Vagina (tissue), 2 donors: ENCODE data around the gene GALNT11. TPM values are rescaled to one million over a fixed set of nuclear protein-coding genes. Genes with fewer than 3 reads are reported as not detected.
A peak's percentile ranks its signal among the peaks of the same experiment; 100 is the strongest.

Experiments used
- DNase-seq, 2 donors: peaks; one replicate each; pipeline ENCODE4 v3.0.0-alpha.2; 2017; ENCODE audit errors: extremely low spot score in 2 of 2
- H3K27ac ChIP-seq: fragments of 200-600 bp; sonication (generic); one replicate; pipeline ENCODE4 v1.5.1; 2019
- H3K27me3 ChIP-seq: fragments of 200-600 bp; sonication (generic); one replicate; pipeline ENCODE4 v1.5.1; 2019
- H3K36me3 ChIP-seq, 2 donors: fragments of 200-600 bp; sonication (generic); one replicate each; pipeline ENCODE4 v1.5.1; 2017 to 2019
- H3K4me1 ChIP-seq: fragments of 200-600 bp; sonication (generic); one replicate; pipeline ENCODE4 v1.5.1; 2019
- H3K4me3 ChIP-seq, 2 donors: fragments of 200-600 bp; sonication (generic); 1 replicate in 1 of 2; 2 replicates in 1 of 2; pipeline ENCODE4 v1.5.1; 2016 to 2019
- H3K9me3 ChIP-seq: fragments of 200-600 bp; sonication (generic); one replicate; pipeline ENCODE4 v1.5.1; 2019
- CTCF ChIP-seq, 3 experiments: fragments of 450-650 bp in 2 of 3; fragments of 200-600 bp in 1 of 3; sonication (generic) in 1 of 3; IDR thresholded peaks; one replicate each; pipeline ENCODE4 v1.5.1; 2017 to 2019; ENCODE audit warnings: antibody characterized with exemption in 3 of 3, mild to moderate bottlenecking in 2 of 3, moderate library complexity in 2 of 3
- POLR2A ChIP-seq, 2 donors: fragments of 450-650 bp; IDR thresholded peaks; one replicate each; pipeline ENCODE4 v1.6.1; 2017; ENCODE audit warnings: antibody characterized with exemption in 2 of 2, mild to moderate bottlenecking in 2 of 2, moderate library complexity in 2 of 2
- POLR2AphosphoS5 ChIP-seq, 2 donors: sonication (generic); formaldehyde crosslinking; IDR thresholded peaks; one replicate each; pipeline ENCODE4 v1.9.0; 2017; ENCODE audit warnings: antibody characterized with exemption in 2 of 2, mild to moderate bottlenecking in 2 of 2, low read depth in 1 of 2; ENCODE audit not compliant: insufficient read depth in 1 of 2
- intact Hi-C: fragments of 100-400 bp; cut with DNase I; formaldehyde crosslinking; loops from one replicate; pipeline ENCODE4 v1.15.1; 2023
- total RNA-seq: library from RNA; depleted of rRNA; stranded (reverse); fragments of >200 nt; gene quantifications from one replicate; pipeline ENCODE4 v1.2.3, GENCODE V29; 2016

The GALNT11 gene
- total RNA-seq, 1 donor from 2014 or later, result 46.9 TPM

GRCh38 chr7:151987748-151988529 lies 37.5 kb upstream of the GALNT11 start:
- Histone ChIP-seq H3K4me1 (no peaks in the 10 kb centered on the region), H3K27me3 (no peaks in the 10 kb centered on the region), H3K4me3 (no peak overlapping the region), H3K9me3 (no peaks in the 10 kb centered on the region), H3K36me3 (no peaks in the 10 kb centered on the region), H3K27ac (no peak overlapping the region)
- DNase-seq, result no peak
- intact Hi-C loops, result loop anchor here (10.0 kb wide), 1 partner anchor 203 kb away; no protein-coding TSS in a partner anchor
- no peak for TF ChIP-seq POLR2AphosphoS5 (IDR thresholded peaks at IDR 0.05; ENCODE audit: insufficient read depth in 1 of 2, low read depth in 1 of 2)
- no peak for TF ChIP-seq CTCF (IDR thresholded peaks at IDR 0.05)
- no peak for TF ChIP-seq POLR2A (IDR thresholded peaks at IDR 0.05)

GRCh38 chr7:151992375-151992774 lies 33.1 kb upstream of the GALNT11 start:
- intact Hi-C loops, result no loop called here
- Histone ChIP-seq H3K36me3 (no peaks in the 10 kb centered on the region), H3K4me1 (no peaks in the 10 kb centered on the region), H3K4me3 (no peak overlapping the region), H3K27ac (no peak overlapping the region), H3K27me3 (no peaks in the 10 kb centered on the region), H3K9me3 (no peaks in the 10 kb centered on the region)
- DNase-seq, result no peak
- peak in 1 of 3 experiments; percentile 25 for TF ChIP-seq CTCF (IDR thresholded peaks at IDR 0.05)
- TF ChIP-seq POLR2A (IDR thresholded peaks at IDR 0.05), result no peak

GRCh38 chr7:151993977-151994676 lies 31.3 kb upstream of the GALNT11 start:
- no peak for TF ChIP-seq POLR2A (IDR thresholded peaks at IDR 0.05)
- TF ChIP-seq CTCF (IDR thresholded peaks at IDR 0.05), result no peak
- no peak for TF ChIP-seq POLR2AphosphoS5 (IDR thresholded peaks at IDR 0.05; ENCODE audit: insufficient read depth in 1 of 2, low read depth in 1 of 2)
- no peak overlapping the region for H3K27ac ChIP-seq
- DNase-seq, result no peak
- no peaks in the 10 kb centered on the region for H3K9me3 ChIP-seq
- H3K4me1 ChIP-seq, result no peaks in the 10 kb centered on the region
- intact Hi-C loops, result no loop called here
- H3K36me3 ChIP-seq, result no peaks in the 10 kb centered on the region
- no peaks in the 10 kb centered on the region for H3K27me3 ChIP-seq
- H3K4me3 ChIP-seq, result no peak overlapping the region

GRCh38 chr7:151999424-152000090 lies 25.9 kb upstream of the GALNT11 start:
- no peak overlapping the region for H3K27ac ChIP-seq
- TF ChIP-seq POLR2A (IDR thresholded peaks at IDR 0.05) (no peak), POLR2AphosphoS5 (IDR thresholded peaks at IDR 0.05; ENCODE audit: insufficient read depth in 1 of 2, low read depth in 1 of 2) (no peak), CTCF (IDR thresholded peaks at IDR 0.05) (no peak)
- H3K4me1 ChIP-seq, result no peaks in the 10 kb centered on the region
- intact Hi-C loops, result no loop called here
- H3K4me3 ChIP-seq, result no peak overlapping the region
- no peak for DNase-seq
- H3K36me3 ChIP-seq, result no peaks in the 10 kb centered on the region
- H3K9me3 ChIP-seq, result no peaks in the 10 kb centered on the region
- no peaks in the 10 kb centered on the region for H3K27me3 ChIP-seq
